Endodermal cell (in vitro differentiated cells): ENCODE results near the gene ZNF32. TPM values are rescaled to one million over a fixed set of nuclear protein-coding genes. Genes with fewer than 3 reads are reported as not detected.

ENCODE experiments used
- DNase-seq: peaks from one replicate; pipeline ENCODE4 v3.0.0-alpha.2; 2017
- H3K27ac ChIP-seq: 2 replicates; pipeline ENCODE4 v1.5.1; 2013; ENCODE audit warnings: mild to moderate bottlenecking, low read depth, low read length, moderate library complexity
- H3K27me3 ChIP-seq: 2 replicates; pipeline ENCODE4 v1.6.1; 2013; ENCODE audit warnings: mild to moderate bottlenecking, low read length, moderate library complexity; ENCODE audit not compliant: insufficient read depth, control insufficient read depth, poor library complexity, severe bottlenecking
- H3K36me3 ChIP-seq: 2 replicates; pipeline ENCODE4 v1.7.0; 2013; ENCODE audit warnings: mild to moderate bottlenecking, low read length, moderate library complexity; ENCODE audit not compliant: control insufficient read depth, insufficient read depth
- H3K4me1 ChIP-seq: one replicate; pipeline ENCODE4 v1.7.0; 2013; ENCODE audit warnings: low read length; ENCODE audit not compliant: control insufficient read depth, insufficient read depth
- H3K4me3 ChIP-seq: 2 replicates; pipeline ENCODE4 v1.5.1; 2013; ENCODE audit warnings: mild to moderate bottlenecking, low read length, moderate library complexity
- H3K9ac ChIP-seq: 2 replicates; pipeline ENCODE4 v1.6.1; 2013; ENCODE audit warnings: mild to moderate bottlenecking, low read length, moderate library complexity; ENCODE audit not compliant: poor library complexity, severe bottlenecking; ENCODE audit errors: extremely low read depth
- H3K9me3 ChIP-seq: 2 replicates; pipeline ENCODE4 v1.6.1; 2013; ENCODE audit warnings: mild to moderate bottlenecking, low read length, moderate library complexity; ENCODE audit not compliant: control insufficient read depth
- H3K27ac Mint-ChIP-seq: 2 replicates; pipeline ENCODE4 v1.8.0; 2020; ENCODE audit warnings: mixed read lengths
- H3K27me3 Mint-ChIP-seq: 2 replicates; pipeline ENCODE4 v1.8.0; 2021; ENCODE audit warnings: mild to moderate bottlenecking, mixed read lengths; ENCODE audit not compliant: insufficient read depth
- H3K36me3 Mint-ChIP-seq: 2 replicates; pipeline ENCODE4 v1.8.0; 2020; ENCODE audit warnings: low read depth, mixed read lengths
- H3K4me1 Mint-ChIP-seq: 2 replicates; pipeline ENCODE4 v1.8.0; 2020; ENCODE audit warnings: mixed read lengths
- H3K4me3 Mint-ChIP-seq: 2 replicates; pipeline ENCODE4 v1.8.0; 2020; ENCODE audit warnings: mild to moderate bottlenecking, moderate library complexity, mixed read lengths
- H3K9me3 Mint-ChIP-seq: 2 replicates; pipeline ENCODE4 v1.8.0; 2020; ENCODE audit warnings: mild to moderate bottlenecking, mixed read lengths
- CTCF ChIP-seq: fragments of 200-600 bp; sonication (generic); conservative IDR thresholded peaks from 2 replicates; pipeline ENCODE4 v1.5.0; 2021; ENCODE audit warnings: antibody characterized with exemption, mild to moderate bottlenecking
- WGBS, 2 experiments: methylation state at CpG; one replicate each; pipeline versions ENCODE4 v1.1.5 to v1.1.7; 2013; ENCODE audit warnings: missing lambda C conversion rate in 2 of 2, mixed read lengths in 1 of 2; ENCODE audit not compliant: insufficient coverage in 1 of 2, insufficient read length in 1 of 2; 5-methylcytosine and 5-hydroxymethylcytosine counted together
- total RNA-seq, 2 donors: library from RNA; stranded (reverse); fragmentation: NEBNext Ultra II Directional in 1 of 2; extraction: Animal tissue kit (Norgen Biotek cat#: 25700) in 1 of 2; gene quantifications; 2 replicates in 1 of 2; 3 replicates in 1 of 2; pipeline ENCODE4 v1.2.1, GENCODE V29; 2021

ZNF32 gene
- total RNA-seq, 2 donors from 2014 or later = 21.4 to 29.0 TPM

GRCh38 chr10:43673471-43673870 is 24.8 kb upstream of the ZNF32 start:
- no peaks in the 10 kb centered on the region for H3K4me1 Mint-ChIP-seq
- H3K36me3 ChIP-seq = no peaks in the 10 kb centered on the region
- WGBS, 2 experiments = 85 to 89% methylated on average over 3 to 7 of the region's 7 CpGs
- no peak overlapping the region for H3K9ac ChIP-seq
- no peaks in the 10 kb centered on the region for H3K9me3 Mint-ChIP-seq
- no peak overlapping the region for H3K27ac Mint-ChIP-seq
- H3K27me3 ChIP-seq = peaks cover 8% of the 10 kb centered on the region
- peaks cover 34% of the 10 kb centered on the region for H3K27me3 Mint-ChIP-seq
- DNase-seq = no peak
- H3K4me3 ChIP-seq = no peak overlapping the region
- no peak overlapping the region for H3K4me3 Mint-ChIP-seq
- no peaks in the 10 kb centered on the region for H3K9me3 ChIP-seq
- H3K27ac ChIP-seq = no peak overlapping the region
- no peaks in the 10 kb centered on the region for H3K4me1 ChIP-seq
- no peak for TF ChIP-seq CTCF
- no peaks in the 10 kb centered on the region for H3K36me3 Mint-ChIP-seq

- no peak overlapping the region for H3K4me3 Mint-ChIP-seq
- H3K36me3 Mint-ChIP-seq = no peaks in the 10 kb centered on the region
- peaks cover 43% of the 10 kb centered on the region for H3K27me3 Mint-ChIP-seq
- Histone ChIP-seq H3K4me1 (no peaks in the 10 kb centered on the region), H3K27me3 (peaks cover 8% of the 10 kb centered on the region), H3K27ac (no peak overlapping the region), H3K9ac (no peak overlapping the region), H3K4me3 (no peak overlapping the region), H3K36me3 (no peaks in the 10 kb centered on the region), H3K9me3 (no peaks in the 10 kb centered on the region)
- TF ChIP-seq CTCF = peak; percentile 85
- peaks cover 6% of the 10 kb centered on the region for H3K4me1 Mint-ChIP-seq
- H3K9me3 Mint-ChIP-seq = no peaks in the 10 kb centered on the region
- 45 to 50% methylated on average over 10 to 18 of the region's 18 CpGs for WGBS, 2 experiments
- no peak overlapping the region for H3K27ac Mint-ChIP-seq
- peak; percentile 85 for DNase-seq
Observed at GRCh38 chr10:43671659-43672531, 23.2 kb upstream of the ZNF32 start.

GRCh38 chr10:43669386-43669785 is 20.7 kb upstream of the ZNF32 start:
- Histone ChIP-seq H3K9ac (no peak overlapping the region), H3K27me3 (peaks cover 8% of the 10 kb centered on the region), H3K4me3 (no peak overlapping the region), H3K27ac (no peak overlapping the region), H3K4me1 (no peaks in the 10 kb centered on the region), H3K36me3 (no peaks in the 10 kb centered on the region), H3K9me3 (no peaks in the 10 kb centered on the region)
- Mint-ChIP-seq H3K9me3 (no peaks in the 10 kb centered on the region), H3K4me1 (peaks cover 6% of the 10 kb centered on the region), H3K27me3 (peaks cover 57% of the 10 kb centered on the region), H3K36me3 (no peaks in the 10 kb centered on the region), H3K27ac (no peak overlapping the region), H3K4me3 (no peak overlapping the region)
- WGBS, 2 experiments = 83 to 93% methylated on average over 2 to 3 of the region's 3 CpGs
- DNase-seq = no peak
- no peak for TF ChIP-seq CTCF
